OCI-LY1 (cell line): Measurements from ENCODE around the gene PFN4.

Experiments
- H2AFZ ChIP-seq: fragments of 200-600 bp; sonication (generic), shearing (Covaris generic); 2 replicates; pipeline ENCODE4 v1.6.0; 2014; ENCODE audit warnings: antibody characterized with exemption, mild to moderate bottlenecking, low read length
- H3F3A ChIP-seq: fragments of 200-600 bp; sonication (generic), shearing (Covaris generic); 2 replicates; pipeline ENCODE4 v1.6.0; 2014; ENCODE audit warnings: mild to moderate bottlenecking, antibody characterized with exemption, low read length, moderate library complexity; ENCODE audit not compliant: insufficient read depth
- H3K27ac ChIP-seq: fragments of 200-600 bp; sonication (generic); 2 replicates; pipeline ENCODE4 v1.5.1; 2014; ENCODE audit warnings: low read length, mixed run types, mild to moderate bottlenecking, low read depth; ENCODE audit not compliant: poor library complexity, severe bottlenecking
- H3K27me3 ChIP-seq: fragments of 200-600 bp; sonication (generic); 2 replicates; pipeline ENCODE4 v1.6.0; 2014; ENCODE audit warnings: antibody characterized with exemption, mild to moderate bottlenecking, low read length, moderate library complexity; ENCODE audit not compliant: insufficient read depth
- H3K36me3 ChIP-seq: fragments of 200-600 bp; sonication (generic); 2 replicates; pipeline ENCODE4 v1.6.1; 2014; ENCODE audit warnings: mild to moderate bottlenecking, antibody characterized with exemption, low read length, moderate library complexity, mixed read lengths; ENCODE audit not compliant: insufficient read depth
- H3K4me1 ChIP-seq: fragments of 200-600 bp; sonication (generic); 2 replicates; pipeline ENCODE4 v1.5.1; 2014; ENCODE audit warnings: mild to moderate bottlenecking, low read length, moderate library complexity; ENCODE audit not compliant: insufficient read depth, severe bottlenecking
- H3K4me2 ChIP-seq: fragments of 200-600 bp; sonication (generic), shearing (Covaris generic); 2 replicates; pipeline ENCODE4 v1.6.1; 2014; ENCODE audit warnings: low read length
- H3K4me3 ChIP-seq: fragments of 200-600 bp; sonication (generic); 2 replicates; pipeline ENCODE4 v1.5.1; 2014; ENCODE audit warnings: low read length, low read depth, mild to moderate bottlenecking, mixed read lengths; ENCODE audit not compliant: poor library complexity, severe bottlenecking
- H3K79me2 ChIP-seq: fragments of 200-600 bp; shearing (Covaris generic); 2 replicates; pipeline ENCODE4 v1.6.1; 2016; ENCODE audit warnings: mixed run types, low read length, mixed read lengths; ENCODE audit not compliant: insufficient read depth
- H3K9ac ChIP-seq: fragments of 200-600 bp; sonication (generic), shearing (Covaris generic); 2 replicates; pipeline ENCODE4 v1.6.1; 2014; ENCODE audit warnings: mild to moderate bottlenecking, low read length, mixed read lengths
- H3K9me2 ChIP-seq: fragments of 200-600 bp; sonication (generic), shearing (Covaris generic); 2 replicates; pipeline ENCODE4 v1.6.1; 2014; ENCODE audit warnings: low read depth, mild to moderate bottlenecking, low read length, mixed read lengths
- H3K9me3 ChIP-seq: fragments of 200-600 bp; shearing (Covaris generic); 2 replicates; pipeline ENCODE4 v1.6.1; 2014; ENCODE audit warnings: low read length, mixed read lengths
- H4K20me1 ChIP-seq: fragments of 200-600 bp; sonication (generic), shearing (Covaris generic); 2 replicates; pipeline ENCODE4 v1.6.0; 2016; ENCODE audit warnings: mild to moderate bottlenecking, low read length; ENCODE audit not compliant: insufficient read depth
- EZH2 ChIP-seq: fragments of 200-600 bp; sonication (generic), shearing (Covaris generic); IDR thresholded peaks from 2 replicates; pipeline ENCODE4 v1.8.0; 2017; ENCODE audit warnings: borderline replicate concordance, mixed run types, mild to moderate bottlenecking, antibody characterized with exemption, low read length, moderate library complexity, mixed read lengths
- TF ChIP-seq, protein P1 (sequence below): fragments of 200-600 bp; sonication (generic), shearing (Covaris generic); IDR thresholded peaks from 2 replicates; pipeline ENCODE4 v1.5.1; 2017; ENCODE audit warnings: mild to moderate bottlenecking, antibody characterized with exemption, low read length, moderate library complexity, mixed read lengths

The PFN4 gene

DNA sequence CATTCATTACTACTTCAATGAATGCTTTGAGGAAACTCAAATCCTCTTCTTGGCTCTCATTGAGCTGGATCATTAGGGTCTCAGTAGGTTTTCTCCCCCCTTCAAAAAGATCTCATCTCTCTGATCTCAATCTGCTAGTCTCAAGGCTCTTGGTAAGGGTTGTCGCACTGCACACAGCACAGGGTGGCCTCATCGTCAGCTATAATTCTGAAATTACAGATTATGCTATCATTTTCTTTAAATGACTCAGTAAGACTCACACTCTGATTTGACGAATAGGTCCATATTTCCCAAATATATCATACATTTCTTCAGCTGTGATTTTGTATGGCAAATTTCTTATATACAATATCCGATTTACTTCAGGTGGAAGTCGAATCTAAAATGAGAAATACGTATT is 49.3 kb downstream of the PFN4 start:
- Histone ChIP-seq H3K4me3 (no peak overlapping the region), H3K36me3 (peaks cover 35% of the 10 kb centered on the region; the same call in 1 of the 2 replicates), H3K9ac (no peak overlapping the region), H3F3A (no peaks in the 10 kb centered on the region), H3K27ac (no peak overlapping the region), H2AFZ (no peak overlapping the region), H3K9me2 (no peaks in the 10 kb centered on the region), H4K20me1 (no peaks in the 10 kb centered on the region), H3K4me1 (peaks cover 21% of the 10 kb centered on the region), H3K4me2 (no peak overlapping the region), H3K79me2 (peaks cover 10% of the 10 kb centered on the region), H3K9me3 (no peaks in the 10 kb centered on the region), H3K27me3 (no peaks in the 10 kb centered on the region)
- no peak for TF ChIP-seq EZH2
- TF ChIP-seq, protein P1, sequence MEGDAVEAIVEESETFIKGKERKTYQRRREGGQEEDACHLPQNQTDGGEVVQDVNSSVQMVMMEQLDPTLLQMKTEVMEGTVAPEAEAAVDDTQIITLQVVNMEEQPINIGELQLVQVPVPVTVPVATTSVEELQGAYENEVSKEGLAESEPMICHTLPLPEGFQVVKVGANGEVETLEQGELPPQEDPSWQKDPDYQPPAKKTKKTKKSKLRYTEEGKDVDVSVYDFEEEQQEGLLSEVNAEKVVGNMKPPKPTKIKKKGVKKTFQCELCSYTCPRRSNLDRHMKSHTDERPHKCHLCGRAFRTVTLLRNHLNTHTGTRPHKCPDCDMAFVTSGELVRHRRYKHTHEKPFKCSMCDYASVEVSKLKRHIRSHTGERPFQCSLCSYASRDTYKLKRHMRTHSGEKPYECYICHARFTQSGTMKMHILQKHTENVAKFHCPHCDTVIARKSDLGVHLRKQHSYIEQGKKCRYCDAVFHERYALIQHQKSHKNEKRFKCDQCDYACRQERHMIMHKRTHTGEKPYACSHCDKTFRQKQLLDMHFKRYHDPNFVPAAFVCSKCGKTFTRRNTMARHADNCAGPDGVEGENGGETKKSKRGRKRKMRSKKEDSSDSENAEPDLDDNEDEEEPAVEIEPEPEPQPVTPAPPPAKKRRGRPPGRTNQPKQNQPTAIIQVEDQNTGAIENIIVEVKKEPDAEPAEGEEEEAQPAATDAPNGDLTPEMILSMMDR = no peak

DNA sequence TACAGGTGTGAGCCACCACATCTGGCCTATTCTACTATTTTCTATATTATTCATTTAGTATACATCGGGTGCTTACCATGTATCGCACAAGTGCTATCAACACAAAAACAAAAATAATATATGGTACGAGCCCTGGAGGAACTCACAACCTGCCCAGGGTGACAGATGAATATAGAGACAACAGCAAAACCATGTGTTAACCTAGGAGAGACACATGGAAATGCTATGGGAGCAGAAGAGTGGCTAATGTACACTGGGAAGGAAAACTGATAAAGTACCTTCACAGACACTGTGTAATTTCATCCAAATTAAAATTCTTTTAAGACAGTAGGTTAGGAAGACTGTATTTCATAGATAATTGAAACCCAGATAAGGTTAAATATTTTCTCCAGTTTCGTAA is 50.9 kb downstream of the PFN4 start:
- no peaks in the 10 kb centered on the region for H4K20me1 ChIP-seq
- H3K27ac ChIP-seq = no peak overlapping the region
- no peak overlapping the region for H3K4me2 ChIP-seq
- no peaks in the 10 kb centered on the region for H3K9me3 ChIP-seq
- H3K4me3 ChIP-seq = no peak overlapping the region
- H3K36me3 ChIP-seq = peaks cover 51% of the 10 kb centered on the region
- no peaks in the 10 kb centered on the region for H3F3A ChIP-seq
- no peaks in the 10 kb centered on the region for H3K27me3 ChIP-seq
- H3K9ac ChIP-seq = no peak overlapping the region
- H3K9me2 ChIP-seq = no peaks in the 10 kb centered on the region
- no peak overlapping the region for H2AFZ ChIP-seq
- peaks cover 14% of the 10 kb centered on the region for H3K4me1 ChIP-seq
- peaks cover 10% of the 10 kb centered on the region for H3K79me2 ChIP-seq
- TF ChIP-seq EZH2 = no peak
- TF ChIP-seq, protein P1 = no peak

DNA sequence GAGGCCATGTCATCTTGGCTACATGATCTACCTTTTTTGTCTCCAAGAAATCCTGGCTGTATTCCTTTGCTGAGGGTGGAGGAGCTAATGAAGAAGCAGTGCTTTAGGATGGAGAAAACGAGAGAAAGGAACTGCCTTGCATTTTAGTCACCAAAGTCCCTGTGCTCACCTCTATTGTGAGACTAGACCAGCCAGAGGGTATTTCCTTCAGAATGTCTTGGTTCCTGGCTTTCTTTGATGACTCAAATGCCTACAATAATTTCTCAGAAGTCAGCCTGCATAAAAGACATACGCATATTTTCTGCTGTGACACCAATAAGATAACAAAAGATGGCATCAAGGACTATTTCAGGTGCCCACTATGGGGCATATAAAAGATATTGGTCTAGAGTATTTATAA is 57.8 kb downstream of the PFN4 start:
- Histone ChIP-seq H3K9ac (no peak overlapping the region), H3K27ac (no peak overlapping the region), H3F3A (no peaks in the 10 kb centered on the region), H3K9me2 (no peaks in the 10 kb centered on the region), H3K4me1 (no peaks in the 10 kb centered on the region), H3K79me2 (no peaks in the 10 kb centered on the region), H4K20me1 (no peaks in the 10 kb centered on the region), H3K27me3 (no peaks in the 10 kb centered on the region), H3K4me2 (no peak overlapping the region), H3K36me3 (peaks cover 43% of the 10 kb centered on the region), H3K4me3 (no peak overlapping the region), H3K9me3 (no peaks in the 10 kb centered on the region), H2AFZ (no peak overlapping the region)
- no peak for TF ChIP-seq EZH2
- TF ChIP-seq, protein P1 = no peak
